OCI-LY7 (cell line): Measurements from ENCODE around the gene CXCL16. TPM values are rescaled to one million over a fixed set of nuclear protein-coding genes. Genes with fewer than 3 reads are reported as not detected.
A peak's percentile ranks its signal among the peaks of the same experiment; 100 is the strongest.

Experiments
- BruUV-seq: library from RNA; stranded (reverse); fragments of 400-500 nt; replicated peaks from 2 replicates; lab custom pipeline; 2021; lab: Mats Ljungman, UMichigan
- CTCF ChIA-PET: fragments of 300-600 bp; sonication (Branson Sonifier 250); formaldehyde crosslinking; loops from one replicate; lab custom pipeline; 2022; ENCODE audit warnings: antibody characterized with exemption; ENCODE audit not compliant: unreplicated experiment; lab: Charles Lee
- POLR2A ChIA-PET: fragments of 300-600 bp; sonication (Branson Sonifier 250); formaldehyde crosslinking; loops from one replicate; lab custom pipeline; 2022; ENCODE audit warnings: antibody characterized with exemption; lab: Charles Lee
- DNase-seq: peaks from one replicate; pipeline ENCODE4 v3.0.0-alpha.2; 2015; ENCODE audit warnings: low spot score
- H2AFZ ChIP-seq: fragments of 200-600 bp; sonication (generic), shearing (Covaris generic); 2 replicates; pipeline ENCODE4 v1.6.1; 2014; ENCODE audit warnings: mild to moderate bottlenecking, antibody characterized with exemption, low read length, moderate library complexity
- H3K27ac ChIP-seq: fragments of 200-600 bp; sonication (generic); 2 replicates; pipeline ENCODE4 v1.5.1; 2014; ENCODE audit warnings: mixed run types, low read depth, mild to moderate bottlenecking, moderate library complexity, low read length, inconsistent platforms; ENCODE audit not compliant: poor library complexity, severe bottlenecking
- H3K36me3 ChIP-seq: fragments of 200-600 bp; sonication (generic); 2 replicates; pipeline ENCODE4 v1.6.1; 2014; ENCODE audit warnings: mild to moderate bottlenecking, antibody characterized with exemption, low read length, moderate library complexity, mixed read lengths; ENCODE audit not compliant: insufficient read depth
- H3K4me1 ChIP-seq: fragments of 200-600 bp; sonication (generic); 2 replicates; pipeline ENCODE4 v1.5.1; 2014; ENCODE audit warnings: mild to moderate bottlenecking, low read length; ENCODE audit not compliant: insufficient read depth, poor library complexity, severe bottlenecking
- H3K4me2 ChIP-seq: fragments of 200-600 bp; sonication (generic); 2 replicates; pipeline ENCODE4 v1.6.1; 2014; ENCODE audit warnings: mild to moderate bottlenecking, low read length
- H3K4me3 ChIP-seq: fragments of 200-600 bp; sonication (generic); 2 replicates; pipeline ENCODE4 v1.5.1; 2014; ENCODE audit warnings: mild to moderate bottlenecking, low read depth, low read length; ENCODE audit not compliant: poor library complexity, severe bottlenecking
- H3K79me2 ChIP-seq: fragments of 200-600 bp; sonication (generic); 2 replicates; pipeline ENCODE4 v1.6.1; 2016; ENCODE audit warnings: low read depth, mild to moderate bottlenecking, low read length, moderate library complexity, mixed read lengths; ENCODE audit not compliant: insufficient read depth
- H3K9me2 ChIP-seq: fragments of 200-600 bp; sonication (generic); 2 replicates; pipeline ENCODE4 v1.6.1; 2016; ENCODE audit warnings: mild to moderate bottlenecking, low read length, mixed read lengths; ENCODE audit not compliant: insufficient read depth
- H3K9me3 ChIP-seq: fragments of 200-600 bp; sonication (generic); 2 replicates; pipeline ENCODE4 v1.6.1; 2014; ENCODE audit warnings: mild to moderate bottlenecking, mixed run types, low read length, mixed read lengths
- H4K20me1 ChIP-seq: fragments of 200-600 bp; sonication (generic); 2 replicates; pipeline ENCODE4 v1.6.1; 2014; ENCODE audit warnings: mild to moderate bottlenecking, antibody characterized with exemption, low read length, moderate library complexity, mixed read lengths; ENCODE audit not compliant: insufficient read depth
- EZH2phosphoT487 ChIP-seq: fragments of 200-600 bp; sonication (generic); IDR thresholded peaks from 2 replicates; pipeline ENCODE4 v1.6.1; 2018; ENCODE audit warnings: low read depth, borderline replicate concordance, mild to moderate bottlenecking, mixed run types, antibody characterized with exemption, low read length, moderate library complexity, mixed read lengths
- intact Hi-C: fragments of 100-400 bp; cut with micrococcal nuclease; formaldehyde crosslinking; loops from one replicate; pipeline ENCODE4 v1.10.0; 2022; ENCODE audit not compliant: unreplicated experiment
- total RNA-seq, 2 experiments: library from RNA; depleted of rRNA in 1 of 2; stranded (reverse); fragments of >200 nt in 1 of 2; shearing (Covaris generic) in 1 of 2; gene quantifications; 2 replicates each; pipeline ENCODE4 v1.2.3, GENCODE V29; 2014 to 2022
- TF ChIP-seq, protein P1 (sequence below): fragments of 200-600 bp; sonication (generic); conservative IDR thresholded peaks from 2 replicates; pipeline ENCODE4 v1.5.1; 2014; ENCODE audit warnings: mild to moderate bottlenecking, antibody characterized with exemption, low read length, moderate library complexity, mixed read lengths

Gene CXCL16
- total RNA-seq, 2 experiments from 2014 or later, result not detected

DNA sequence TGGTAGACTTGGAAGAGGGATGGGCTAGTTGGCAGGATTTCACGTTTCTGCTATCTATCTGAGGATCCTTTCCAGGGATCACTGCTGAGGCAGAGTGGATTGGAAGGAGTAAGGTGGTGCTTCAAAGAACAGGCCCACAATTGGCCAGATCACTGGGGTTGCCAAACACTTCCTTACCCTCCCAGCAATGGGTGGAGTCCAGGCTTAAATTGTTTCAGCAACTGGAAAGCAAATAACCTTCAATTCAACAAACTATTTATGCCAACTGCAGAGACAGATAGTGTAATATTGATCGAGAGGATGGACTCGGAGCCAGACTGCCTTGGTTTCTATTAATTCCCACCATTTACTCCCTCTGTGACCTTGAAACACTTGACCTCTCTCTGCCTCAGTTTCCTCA is 27.2 kb downstream of the CXCL16 start:
- Histone ChIP-seq H3K9me3 (no peaks in the 10 kb centered on the region; the same call in 1 of the 2 replicates), H4K20me1 (no peaks in the 10 kb centered on the region), H2AFZ (no peak overlapping the region), H3K27ac (no peak overlapping the region), H3K4me3 (no peak overlapping the region), H3K36me3 (peaks cover 25% of the 10 kb centered on the region), H3K9me2 (no peaks in the 10 kb centered on the region), H3K4me1 (peaks cover 26% of the 10 kb centered on the region), H3K4me2 (peak overlapping the region; percentile 80), H3K79me2 (peaks cover 17% of the 10 kb centered on the region; the same call in 1 of the 2 replicates)
- TF ChIP-seq, protein P1, sequence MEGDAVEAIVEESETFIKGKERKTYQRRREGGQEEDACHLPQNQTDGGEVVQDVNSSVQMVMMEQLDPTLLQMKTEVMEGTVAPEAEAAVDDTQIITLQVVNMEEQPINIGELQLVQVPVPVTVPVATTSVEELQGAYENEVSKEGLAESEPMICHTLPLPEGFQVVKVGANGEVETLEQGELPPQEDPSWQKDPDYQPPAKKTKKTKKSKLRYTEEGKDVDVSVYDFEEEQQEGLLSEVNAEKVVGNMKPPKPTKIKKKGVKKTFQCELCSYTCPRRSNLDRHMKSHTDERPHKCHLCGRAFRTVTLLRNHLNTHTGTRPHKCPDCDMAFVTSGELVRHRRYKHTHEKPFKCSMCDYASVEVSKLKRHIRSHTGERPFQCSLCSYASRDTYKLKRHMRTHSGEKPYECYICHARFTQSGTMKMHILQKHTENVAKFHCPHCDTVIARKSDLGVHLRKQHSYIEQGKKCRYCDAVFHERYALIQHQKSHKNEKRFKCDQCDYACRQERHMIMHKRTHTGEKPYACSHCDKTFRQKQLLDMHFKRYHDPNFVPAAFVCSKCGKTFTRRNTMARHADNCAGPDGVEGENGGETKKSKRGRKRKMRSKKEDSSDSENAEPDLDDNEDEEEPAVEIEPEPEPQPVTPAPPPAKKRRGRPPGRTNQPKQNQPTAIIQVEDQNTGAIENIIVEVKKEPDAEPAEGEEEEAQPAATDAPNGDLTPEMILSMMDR, result no peak
- no peak for TF ChIP-seq EZH2phosphoT487
- DNase-seq, result no peak
- TSS peak; percentile 44 for BruUV-seq
- ChIA-PET POLR2A (no interaction called here), CTCF (no interaction called here)
- intact Hi-C loops, result no loop called here

DNA sequence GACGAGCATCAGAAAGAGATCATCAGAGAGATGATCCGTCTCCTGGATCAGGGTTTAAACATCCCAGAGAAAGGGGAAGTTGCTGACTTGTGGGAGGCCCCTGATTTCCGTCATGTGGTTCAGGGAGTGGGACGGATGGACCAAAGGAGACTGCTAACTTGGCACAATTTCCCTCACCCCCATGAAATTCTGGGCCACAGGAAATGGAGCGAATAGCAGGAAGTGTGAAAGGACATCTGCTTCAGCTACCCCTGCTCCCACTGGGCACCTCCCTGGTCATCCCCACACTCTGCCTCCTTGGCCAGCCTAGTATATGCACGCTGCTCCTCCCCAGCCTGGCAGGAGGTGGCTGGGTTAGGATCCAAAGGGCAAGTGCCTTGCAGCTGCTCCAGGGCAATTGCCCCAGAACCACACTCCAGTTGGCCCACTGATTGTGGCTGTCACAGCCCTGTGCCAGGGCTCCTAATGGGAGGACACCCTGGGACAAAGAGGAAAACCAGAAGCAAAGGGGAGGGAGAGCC is 28.0 kb downstream of the CXCL16 start:
- Histone ChIP-seq H4K20me1 (no peaks in the 10 kb centered on the region), H3K4me1 (peaks cover 26% of the 10 kb centered on the region), H3K4me2 (peak overlapping the region; percentile 80), H3K9me3 (no peaks in the 10 kb centered on the region; the same call in 1 of the 2 replicates), H3K36me3 (peaks cover 17% of the 10 kb centered on the region), H3K4me3 (peak overlapping the region; percentile 85), H3K79me2 (peaks cover 17% of the 10 kb centered on the region; the same call in 1 of the 2 replicates), H3K27ac (peak overlapping the region; percentile 64), H2AFZ (no peak overlapping the region), H3K9me2 (no peaks in the 10 kb centered on the region)
- peak; percentile 35 for DNase-seq
- intact Hi-C loops, result no loop called here
- CTCF ChIA-PET, result no interaction called here
- POLR2A ChIA-PET, result no interaction called here
- BruUV-seq, result no TSS peak
- TF ChIP-seq, protein P1, result no peak
- TF ChIP-seq EZH2phosphoT487, result no peak
